Heart left ventricle (tissue), 13 donors: ENCODE measurements around the gene AHCYL1.

Experiments
- POLR2A ChIP-seq, 2 donors: fragments of 450-650 bp; IDR thresholded peaks; one replicate each; pipeline ENCODE4 v1.6.1; 2017; ENCODE audit warnings: antibody characterized with exemption in 2 of 2, mild to moderate bottlenecking in 2 of 2, moderate library complexity in 2 of 2
- TF ChIP-seq, protein P1 (sequence below), 12 donors: fragments of 200-600 bp; sonication (generic) in 4 of 12; IDR thresholded peaks; one replicate each; pipeline versions ENCODE4 v1.5.0 to v1.8.0; 2018 to 2022; ENCODE audit warnings: antibody characterized with exemption in 12 of 12, mild to moderate bottlenecking in 5 of 12
- donor health status: ischemic (EF 13 %, LVEDD 7.1; RV severe dilation, severe dysfunction).
- donor health status: DM: no; HTN: yes; CAD: no.
- donor health status: DM: no; HTN: no; CAD: no.
- donor health status: ischemic (EF 25% LVEDD 6.9; RV normal size, moderate dysfunction).
- donor health status: ischemic (EF 25% LVEDD 5.7; RV mildly dilated, moderate dysfunction).
- donor health status: ischemic (EF 35%, LVEDD 5.7; RV mildly dilated, moderate dysfunction).
- donor health status: nonischemic (EF 11% LVEDD 7.7; RV severe dilation, severe dysfunction).
- donor health status: DM: yes; HTN: yes; CAD: no.
- donor health status: PGD.
- donor health status: ischemic (EF 29% LVEDD 5.4; RV normal size, mild dysfunction).
- donor health status: nonischemic (EF 23%, LVEDD 6.1; RV moderate dilation, normal function).

DNA sequence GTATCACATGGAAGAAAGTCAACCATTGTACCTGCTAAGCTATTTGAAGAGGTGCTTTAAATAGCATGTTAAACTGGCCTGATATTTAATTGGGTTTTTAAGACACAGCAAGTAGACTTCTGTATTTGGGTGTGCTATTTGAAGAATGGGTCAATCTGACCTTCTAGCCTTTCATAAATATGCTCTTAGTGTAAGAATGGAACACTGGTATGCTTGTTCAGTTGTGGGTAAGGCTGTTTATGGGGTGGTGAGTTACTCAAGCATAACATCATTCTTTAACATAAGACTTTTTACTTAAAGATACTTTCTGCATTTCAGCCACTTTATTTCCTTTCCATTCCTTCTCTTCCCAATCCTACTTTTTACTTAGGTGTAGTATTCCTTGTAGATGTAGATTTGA, 21.4 kb downstream of the AHCYL1 start:
- no peak for TF ChIP-seq POLR2A (IDR thresholded peaks at IDR 0.05)
- TF ChIP-seq, protein P1, sequence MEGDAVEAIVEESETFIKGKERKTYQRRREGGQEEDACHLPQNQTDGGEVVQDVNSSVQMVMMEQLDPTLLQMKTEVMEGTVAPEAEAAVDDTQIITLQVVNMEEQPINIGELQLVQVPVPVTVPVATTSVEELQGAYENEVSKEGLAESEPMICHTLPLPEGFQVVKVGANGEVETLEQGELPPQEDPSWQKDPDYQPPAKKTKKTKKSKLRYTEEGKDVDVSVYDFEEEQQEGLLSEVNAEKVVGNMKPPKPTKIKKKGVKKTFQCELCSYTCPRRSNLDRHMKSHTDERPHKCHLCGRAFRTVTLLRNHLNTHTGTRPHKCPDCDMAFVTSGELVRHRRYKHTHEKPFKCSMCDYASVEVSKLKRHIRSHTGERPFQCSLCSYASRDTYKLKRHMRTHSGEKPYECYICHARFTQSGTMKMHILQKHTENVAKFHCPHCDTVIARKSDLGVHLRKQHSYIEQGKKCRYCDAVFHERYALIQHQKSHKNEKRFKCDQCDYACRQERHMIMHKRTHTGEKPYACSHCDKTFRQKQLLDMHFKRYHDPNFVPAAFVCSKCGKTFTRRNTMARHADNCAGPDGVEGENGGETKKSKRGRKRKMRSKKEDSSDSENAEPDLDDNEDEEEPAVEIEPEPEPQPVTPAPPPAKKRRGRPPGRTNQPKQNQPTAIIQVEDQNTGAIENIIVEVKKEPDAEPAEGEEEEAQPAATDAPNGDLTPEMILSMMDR (IDR thresholded peaks at IDR 0.05), result no peak
